G401.6 (cell line): ENCODE results near the gene AMH.

Experiments used
- FAIRE-seq: peaks from 2 replicates; lab custom pipeline; 2012; peaks lifted over from hg19 to GRCh38; lab: Jason Lieb, UNC

Gene AMH

GRCh38 chr19:2287585-2288337 lies 38.6 kb downstream of the AMH start:
- no peak for FAIRE-seq

DNA sequence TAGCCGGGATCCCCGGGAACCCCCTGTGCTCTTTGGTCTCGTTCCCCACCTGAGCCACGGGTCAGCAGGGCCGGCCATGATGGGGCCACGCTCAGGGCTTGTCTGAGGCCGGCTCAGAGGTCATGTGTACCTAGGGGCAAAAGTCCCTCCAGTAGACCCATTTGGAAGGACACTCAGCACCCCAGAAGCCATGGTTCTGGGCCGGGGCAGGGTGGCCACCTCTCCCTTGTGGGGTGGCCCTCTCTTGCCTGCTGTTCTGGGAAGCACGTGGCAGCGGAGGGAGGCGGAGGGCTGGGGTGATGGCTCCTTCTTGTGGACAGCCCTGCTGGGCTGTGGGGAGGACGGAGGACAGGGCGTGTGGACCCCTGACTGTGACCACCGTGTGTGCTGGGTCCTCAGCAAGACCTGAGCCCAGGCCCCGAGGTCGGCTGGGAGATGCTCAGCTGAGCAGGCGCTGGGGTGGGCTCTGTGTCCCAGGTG lies 39.3 kb downstream of the AMH start:
- no peak for FAIRE-seq

DNA sequence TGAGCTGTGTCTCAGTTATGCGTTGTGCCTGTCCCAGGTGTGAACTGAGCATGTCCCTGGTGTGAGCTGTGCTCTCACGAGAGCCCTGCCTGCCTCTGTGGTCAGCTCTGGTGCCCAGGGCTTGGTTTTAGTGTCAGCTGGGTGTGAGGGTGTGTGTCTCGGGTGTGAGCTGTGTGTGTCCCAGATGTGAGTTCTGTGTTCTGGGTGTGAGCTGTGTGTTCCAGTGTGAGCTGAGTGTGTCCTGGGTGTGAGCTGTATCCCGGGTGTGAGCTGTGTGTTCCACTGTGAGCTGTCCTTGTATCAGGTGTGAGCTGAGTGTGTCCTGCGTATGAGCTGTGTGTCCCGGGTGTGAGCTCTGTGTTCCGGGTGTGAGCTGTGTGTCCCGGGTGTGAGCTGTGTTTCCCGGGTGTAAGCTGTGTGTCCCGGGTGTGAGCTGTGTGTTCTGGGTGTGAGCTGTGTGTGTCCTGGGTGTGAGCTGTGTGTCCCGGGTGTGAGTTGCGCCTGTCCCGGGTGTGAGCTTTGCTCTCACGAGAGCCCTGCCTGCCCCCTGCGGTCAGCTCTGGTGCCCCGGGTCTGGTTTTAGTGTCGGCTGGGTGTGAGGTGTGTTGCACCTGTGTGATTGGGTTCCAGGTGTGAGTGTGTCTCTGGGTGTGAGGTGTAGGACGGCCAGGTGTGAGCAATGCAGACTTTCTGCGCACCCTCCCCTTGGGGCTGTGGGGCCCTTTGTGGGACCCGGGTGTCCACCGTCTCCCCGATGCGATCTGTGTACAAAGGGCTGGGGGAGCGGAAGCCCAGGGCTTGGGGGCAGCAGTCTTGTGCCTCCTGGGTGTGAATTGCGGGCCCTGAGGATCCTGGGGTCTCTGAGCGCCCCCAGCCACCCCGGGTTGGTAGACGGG lies 39.9 kb downstream of the AMH start:
- no peak for FAIRE-seq

GRCh38 chr19:2289714-2290435 lies 40.8 kb downstream of the AMH start:
- no peak for FAIRE-seq

DNA sequence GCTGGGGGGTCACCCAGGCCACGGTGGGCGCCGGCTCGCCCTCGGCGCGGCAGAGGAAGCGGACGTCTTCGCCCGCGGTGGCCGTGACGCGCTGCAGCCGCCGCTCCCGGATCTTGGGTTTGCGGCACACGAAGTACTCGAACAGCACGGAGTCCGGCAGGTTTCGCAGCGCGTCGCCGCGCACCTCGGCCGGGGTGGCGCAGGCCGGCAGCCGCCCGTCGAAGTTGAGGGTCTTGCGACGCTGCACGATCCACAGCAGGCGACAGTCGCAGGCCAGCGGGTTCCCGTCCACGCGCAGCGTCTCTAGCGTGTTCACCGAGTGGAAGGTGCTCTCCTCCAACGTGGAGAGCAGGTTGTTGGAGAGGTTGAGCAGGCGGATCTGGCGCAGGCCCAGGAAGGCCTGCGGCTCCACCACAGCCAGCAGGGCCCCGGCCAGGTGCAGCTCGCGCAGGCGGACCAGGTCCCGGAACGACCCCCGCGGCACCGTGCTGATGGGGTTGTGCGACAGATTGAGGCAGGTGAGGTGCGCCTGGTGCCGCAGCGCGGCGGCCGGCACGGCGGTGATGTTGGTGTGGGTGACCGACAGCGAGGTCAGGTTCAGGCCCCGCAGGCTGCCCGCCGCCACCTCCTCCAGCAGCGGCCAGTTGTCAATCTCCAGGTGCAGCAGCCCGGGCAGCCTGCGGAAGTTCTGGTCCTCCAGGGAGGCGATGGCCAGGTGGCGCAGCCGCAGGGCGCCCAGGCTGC lies 41.5 kb downstream of the AMH start:
- FAIRE-seq, result no peak

- FAIRE-seq, result no peak
Measured at GRCh38 chr19:2291185-2291751, 42.1 kb downstream of the AMH start.

GRCh38 chr19:2294687-2295335 lies 45.7 kb downstream of the AMH start:
- FAIRE-seq, result no peak

DNA sequence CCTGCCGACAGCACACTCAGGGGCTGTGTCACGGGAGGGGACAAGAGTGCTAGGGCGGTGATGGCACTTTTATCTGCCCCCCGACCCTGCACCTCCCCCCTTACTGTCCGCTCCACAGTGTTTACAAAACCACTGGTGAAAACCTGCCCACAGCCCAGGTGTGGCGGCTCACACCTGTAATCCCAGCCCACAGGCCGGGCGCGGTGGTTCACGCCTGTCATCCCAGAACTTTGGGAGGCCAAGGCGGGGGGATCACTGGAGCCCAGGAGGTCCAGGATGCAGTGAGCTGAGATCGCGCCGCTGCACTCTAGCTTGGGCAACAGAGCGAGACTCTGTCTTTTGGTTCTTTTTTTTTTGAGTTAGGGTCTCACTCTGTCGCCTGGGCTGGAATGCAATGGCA lies 47.0 kb downstream of the AMH start:
- FAIRE-seq, result no peak

DNA sequence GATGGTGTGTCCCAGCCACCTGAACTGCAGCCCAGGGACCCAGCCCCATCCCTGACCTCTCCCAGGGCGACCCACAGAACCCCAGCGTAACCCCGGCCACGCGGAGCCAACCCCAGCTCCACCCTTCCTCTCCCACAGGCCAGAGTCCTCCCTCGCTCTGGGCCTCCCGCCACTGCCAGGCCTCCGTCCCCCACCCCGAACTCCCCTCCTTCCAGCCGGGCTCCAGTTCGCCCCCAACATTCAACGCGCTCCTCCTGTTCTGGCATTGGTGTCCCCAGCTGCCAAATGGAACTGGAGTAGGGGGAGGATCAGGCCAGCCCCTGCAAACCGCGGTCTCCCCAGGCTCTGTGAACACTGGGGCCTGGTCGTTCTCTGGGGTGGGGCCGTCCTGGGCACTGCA lies 51.4 kb downstream of the AMH start:
- FAIRE-seq, result no peak
